A549 (cell line): ENCODE results near the gene NSMCE3.

Experiments
- BHLHE40 ChIP-seq: IDR thresholded peaks from 2 replicates; pipeline ENCODE4 v1.6.1; 2012; ENCODE audit warnings: low read depth, low read length, inconsistent platforms
- CEBPB ChIP-seq, 2 experiments: fragments of >200 bp in 1 of 2; sonication (Bioruptor Twin) in 1 of 2; formaldehyde crosslinking in 1 of 2; IDR thresholded peaks; 2 replicates each; pipeline ENCODE4 v1.6.1; 2012 to 2016
- CHD4 ChIP-seq: fragments of 200-600 bp; sonication (generic); IDR thresholded peaks from 2 replicates; pipeline ENCODE4 v1.6.1; 2016; ENCODE audit warnings: antibody characterized with exemption, mild to moderate bottlenecking, borderline replicate concordance
- CTCF ChIP-seq: fragments of >200 bp; sonication (Bioruptor Twin); formaldehyde crosslinking; IDR thresholded peaks from 3 replicates; pipeline ENCODE4 v1.5.1; 2016
- EP300 ChIP-seq, 2 experiments: fragments of >200 bp; sonication (Bioruptor Twin); formaldehyde crosslinking; IDR thresholded peaks; 2 replicates in 1 of 2; 3 replicates in 1 of 2; pipeline ENCODE4 v1.6.1; 2016 to 2017
- PHF8 ChIP-seq: fragments of 200-600 bp; sonication (generic); IDR thresholded peaks from 2 replicates; pipeline ENCODE4 v1.6.1; 2016; ENCODE audit warnings: low read depth, mild to moderate bottlenecking, antibody characterized with exemption, moderate library complexity, borderline replicate concordance
- POLR2A ChIP-seq: IDR thresholded peaks from 2 replicates; pipeline ENCODE4 v1.6.1; 2012; ENCODE audit warnings: mild to moderate bottlenecking, low read length
- RAD21 ChIP-seq, 2 experiments: fragments of >200 bp in 1 of 2; sonication (Bioruptor Twin) in 1 of 2; formaldehyde crosslinking in 1 of 2; IDR thresholded peaks in 1 of 2; conservative IDR thresholded peaks in 1 of 2; 2 replicates in 1 of 2; 3 replicates in 1 of 2; pipeline ENCODE4 v1.6.1; 2012 to 2018; ENCODE audit warnings: inconsistent platforms in 1 of 2
- USF2 ChIP-seq: fragments of 450-650 bp; IDR thresholded peaks from 2 replicates; pipeline ENCODE4 v1.6.1; 2014; ENCODE audit warnings: antibody characterized with exemption

DNA sequence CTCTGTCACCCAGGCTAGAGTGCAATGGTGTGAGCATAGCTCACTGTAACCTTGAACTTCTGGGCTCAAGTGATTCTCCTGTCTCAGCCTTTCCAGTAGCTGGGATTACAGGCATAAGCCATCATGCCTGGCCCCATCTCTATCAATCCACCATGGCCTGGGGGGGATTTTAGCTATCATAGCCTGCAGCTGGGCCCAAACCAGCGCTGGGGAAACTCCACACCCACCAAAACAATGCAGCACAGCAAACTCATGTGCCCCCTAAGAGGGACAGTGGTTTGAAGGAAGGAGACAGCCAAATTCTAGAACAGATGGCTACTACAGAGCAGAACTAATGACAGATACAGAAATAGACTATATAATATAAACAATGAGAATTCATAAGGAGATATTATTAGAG lies 13.8 kb upstream of the NSMCE3 start:
- TF ChIP-seq CTCF (no peak), CEBPB (IDR thresholded peaks at IDR 0.05) (no peak), POLR2A (no peak), CHD4 (no peak), EP300 (IDR thresholded peaks at IDR 0.05) (no peak), USF2 (no peak), BHLHE40 (no peak), PHF8 (no peak), RAD21 (conservative IDR thresholded peaks at IDR 0.05 in 1 of 2, IDR thresholded peaks at IDR 0.05 in 1 of 2) (no peak)
